OCI-LY7 (cell line): Measurements from ENCODE around the gene DDC. TPM values are rescaled to one million over a fixed set of nuclear protein-coding genes. Genes with fewer than 3 reads are reported as not detected.
"Not testable (repeated sequence)": the region's sequence is repeated elsewhere in the genome, so short reads cannot be mapped to it uniquely, and the experiment has no call there.

Experiments used
- BruUV-seq: library from RNA; stranded (reverse); fragments of 400-500 nt; replicated peaks from 2 replicates; lab custom pipeline; 2021; lab: Mats Ljungman, UMichigan
- CTCF ChIA-PET: fragments of 300-600 bp; sonication (Branson Sonifier 250); formaldehyde crosslinking; loops from one replicate; lab custom pipeline; 2022; ENCODE audit warnings: antibody characterized with exemption; ENCODE audit not compliant: unreplicated experiment; lab: Charles Lee
- POLR2A ChIA-PET: fragments of 300-600 bp; sonication (Branson Sonifier 250); formaldehyde crosslinking; loops from one replicate; lab custom pipeline; 2022; ENCODE audit warnings: antibody characterized with exemption; lab: Charles Lee
- DNase-seq: peaks from one replicate; pipeline ENCODE4 v3.0.0-alpha.2; 2015; ENCODE audit warnings: low spot score
- H2AFZ ChIP-seq: fragments of 200-600 bp; sonication (generic), shearing (Covaris generic); 2 replicates; pipeline ENCODE4 v1.6.1; 2014; ENCODE audit warnings: mild to moderate bottlenecking, antibody characterized with exemption, low read length, moderate library complexity
- H3K27ac ChIP-seq: fragments of 200-600 bp; sonication (generic); 2 replicates; pipeline ENCODE4 v1.5.1; 2014; ENCODE audit warnings: mixed run types, low read depth, mild to moderate bottlenecking, moderate library complexity, low read length, inconsistent platforms; ENCODE audit not compliant: poor library complexity, severe bottlenecking
- H3K36me3 ChIP-seq: fragments of 200-600 bp; sonication (generic); 2 replicates; pipeline ENCODE4 v1.6.1; 2014; ENCODE audit warnings: mild to moderate bottlenecking, antibody characterized with exemption, low read length, moderate library complexity, mixed read lengths; ENCODE audit not compliant: insufficient read depth
- H3K4me1 ChIP-seq: fragments of 200-600 bp; sonication (generic); 2 replicates; pipeline ENCODE4 v1.5.1; 2014; ENCODE audit warnings: mild to moderate bottlenecking, low read length; ENCODE audit not compliant: insufficient read depth, poor library complexity, severe bottlenecking
- H3K4me2 ChIP-seq: fragments of 200-600 bp; sonication (generic); 2 replicates; pipeline ENCODE4 v1.6.1; 2014; ENCODE audit warnings: mild to moderate bottlenecking, low read length
- H3K4me3 ChIP-seq: fragments of 200-600 bp; sonication (generic); 2 replicates; pipeline ENCODE4 v1.5.1; 2014; ENCODE audit warnings: mild to moderate bottlenecking, low read depth, low read length; ENCODE audit not compliant: poor library complexity, severe bottlenecking
- H3K79me2 ChIP-seq: fragments of 200-600 bp; sonication (generic); 2 replicates; pipeline ENCODE4 v1.6.1; 2016; ENCODE audit warnings: low read depth, mild to moderate bottlenecking, low read length, moderate library complexity, mixed read lengths; ENCODE audit not compliant: insufficient read depth
- H3K9me2 ChIP-seq: fragments of 200-600 bp; sonication (generic); 2 replicates; pipeline ENCODE4 v1.6.1; 2016; ENCODE audit warnings: mild to moderate bottlenecking, low read length, mixed read lengths; ENCODE audit not compliant: insufficient read depth
- H3K9me3 ChIP-seq: fragments of 200-600 bp; sonication (generic); 2 replicates; pipeline ENCODE4 v1.6.1; 2014; ENCODE audit warnings: mild to moderate bottlenecking, mixed run types, low read length, mixed read lengths
- H4K20me1 ChIP-seq: fragments of 200-600 bp; sonication (generic); 2 replicates; pipeline ENCODE4 v1.6.1; 2014; ENCODE audit warnings: mild to moderate bottlenecking, antibody characterized with exemption, low read length, moderate library complexity, mixed read lengths; ENCODE audit not compliant: insufficient read depth
- EZH2phosphoT487 ChIP-seq: fragments of 200-600 bp; sonication (generic); IDR thresholded peaks from 2 replicates; pipeline ENCODE4 v1.6.1; 2018; ENCODE audit warnings: low read depth, borderline replicate concordance, mild to moderate bottlenecking, mixed run types, antibody characterized with exemption, low read length, moderate library complexity, mixed read lengths
- intact Hi-C: fragments of 100-400 bp; cut with micrococcal nuclease; formaldehyde crosslinking; loops from one replicate; pipeline ENCODE4 v1.10.0; 2022; ENCODE audit not compliant: unreplicated experiment
- total RNA-seq, 2 experiments: library from RNA; depleted of rRNA in 1 of 2; stranded (reverse); fragments of >200 nt in 1 of 2; shearing (Covaris generic) in 1 of 2; gene quantifications; 2 replicates each; pipeline ENCODE4 v1.2.3, GENCODE V29; 2014 to 2022
- TF ChIP-seq, protein P1 (sequence below): fragments of 200-600 bp; sonication (generic); conservative IDR thresholded peaks from 2 replicates; pipeline ENCODE4 v1.5.1; 2014; ENCODE audit warnings: mild to moderate bottlenecking, antibody characterized with exemption, low read length, moderate library complexity, mixed read lengths

The DDC gene
- total RNA-seq, 2 experiments from 2014 or later = not detected

DNA sequence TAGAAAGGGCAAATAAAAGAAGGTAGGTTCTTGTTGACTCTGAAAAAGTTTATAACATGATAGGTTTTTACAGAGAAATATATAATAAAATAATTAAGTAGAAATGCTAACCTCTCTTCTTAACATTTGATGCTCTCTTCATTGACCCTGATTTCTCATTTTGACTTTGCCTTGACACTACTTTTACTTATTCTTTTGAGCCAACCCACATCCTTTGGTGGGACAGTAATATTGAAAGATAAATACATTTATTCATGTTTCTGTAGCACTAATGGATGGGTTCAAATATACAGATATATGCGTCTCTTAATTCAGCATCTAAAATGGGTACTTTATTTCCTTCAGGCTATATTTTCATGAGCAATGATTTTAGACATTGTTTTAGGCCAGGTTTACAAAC lies 34.4 kb downstream of the DDC start:
- Histone ChIP-seq H2AFZ (no peak overlapping the region), H3K27ac (no peak overlapping the region), H3K4me1 (no peaks in the 10 kb centered on the region), H3K4me3 (no peak overlapping the region), H3K9me2 (no peaks in the 10 kb centered on the region), H3K79me2 (no peaks in the 10 kb centered on the region), H3K4me2 (no peak overlapping the region), H3K36me3 (no peaks in the 10 kb centered on the region), H4K20me1 (no peaks in the 10 kb centered on the region), H3K9me3 (no peaks in the 10 kb centered on the region)
- TF ChIP-seq, protein P1, sequence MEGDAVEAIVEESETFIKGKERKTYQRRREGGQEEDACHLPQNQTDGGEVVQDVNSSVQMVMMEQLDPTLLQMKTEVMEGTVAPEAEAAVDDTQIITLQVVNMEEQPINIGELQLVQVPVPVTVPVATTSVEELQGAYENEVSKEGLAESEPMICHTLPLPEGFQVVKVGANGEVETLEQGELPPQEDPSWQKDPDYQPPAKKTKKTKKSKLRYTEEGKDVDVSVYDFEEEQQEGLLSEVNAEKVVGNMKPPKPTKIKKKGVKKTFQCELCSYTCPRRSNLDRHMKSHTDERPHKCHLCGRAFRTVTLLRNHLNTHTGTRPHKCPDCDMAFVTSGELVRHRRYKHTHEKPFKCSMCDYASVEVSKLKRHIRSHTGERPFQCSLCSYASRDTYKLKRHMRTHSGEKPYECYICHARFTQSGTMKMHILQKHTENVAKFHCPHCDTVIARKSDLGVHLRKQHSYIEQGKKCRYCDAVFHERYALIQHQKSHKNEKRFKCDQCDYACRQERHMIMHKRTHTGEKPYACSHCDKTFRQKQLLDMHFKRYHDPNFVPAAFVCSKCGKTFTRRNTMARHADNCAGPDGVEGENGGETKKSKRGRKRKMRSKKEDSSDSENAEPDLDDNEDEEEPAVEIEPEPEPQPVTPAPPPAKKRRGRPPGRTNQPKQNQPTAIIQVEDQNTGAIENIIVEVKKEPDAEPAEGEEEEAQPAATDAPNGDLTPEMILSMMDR = no peak
- TF ChIP-seq EZH2phosphoT487 = no peak
- intact Hi-C loops = no loop called here
- POLR2A ChIA-PET = no interaction called here
- DNase-seq = no peak
- CTCF ChIA-PET = no interaction called here
- BruUV-seq = no TSS peak

DNA sequence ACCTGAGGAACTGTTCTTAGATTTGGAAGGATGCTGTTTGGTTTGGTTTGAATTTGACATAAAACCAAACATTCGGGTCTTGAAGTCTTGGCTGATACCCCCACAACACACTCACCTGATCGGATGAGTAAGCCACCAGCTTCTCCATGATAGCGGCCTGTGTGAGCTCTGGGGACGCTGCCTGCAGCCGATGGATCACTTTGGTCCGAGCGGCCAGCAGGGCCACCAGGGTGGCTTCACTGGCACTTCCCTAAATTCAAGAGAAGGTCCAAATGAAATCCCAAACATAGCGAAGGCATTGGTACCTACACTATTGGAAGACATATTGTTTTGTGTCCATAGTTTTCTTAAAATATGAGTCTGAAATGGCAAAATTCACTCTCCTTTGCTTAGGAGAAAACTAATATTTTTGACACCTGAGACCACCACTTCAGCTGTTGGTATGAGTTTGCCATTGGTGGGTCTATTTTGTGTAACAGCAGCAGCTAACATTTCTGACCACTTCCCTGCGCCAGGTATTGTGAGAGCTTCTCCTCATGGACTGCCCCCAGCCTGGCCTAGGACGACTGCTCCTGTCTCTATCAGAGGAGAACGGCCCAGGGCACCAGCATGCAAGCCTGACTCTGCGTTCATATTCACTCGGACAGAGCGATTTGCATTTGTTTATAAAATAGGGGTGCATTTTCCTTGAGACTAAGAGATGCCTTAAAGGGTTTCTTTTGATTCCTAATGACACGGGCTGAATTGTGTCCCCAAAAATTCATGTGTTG lies 35.9 kb downstream of the DDC start:
- H3K4me1 ChIP-seq = no peaks in the 10 kb centered on the region
- intact Hi-C loops = no loop called here
- H3K36me3 ChIP-seq = no peaks in the 10 kb centered on the region
- H4K20me1 ChIP-seq = no peaks in the 10 kb centered on the region
- no TSS peak for BruUV-seq
- ChIA-PET POLR2A (no interaction called here), CTCF (no interaction called here)
- no peak overlapping the region for H3K27ac ChIP-seq
- no peak overlapping the region for H2AFZ ChIP-seq
- no peak for TF ChIP-seq EZH2phosphoT487
- TF ChIP-seq, protein P1 = no peak
- H3K79me2 ChIP-seq = no peaks in the 10 kb centered on the region
- H3K9me3 ChIP-seq = no peaks in the 10 kb centered on the region
- DNase-seq = no peak
- no peaks in the 10 kb centered on the region for H3K9me2 ChIP-seq
- H3K4me2 ChIP-seq = no peak overlapping the region
- H3K4me3 ChIP-seq = no peak overlapping the region

DNA sequence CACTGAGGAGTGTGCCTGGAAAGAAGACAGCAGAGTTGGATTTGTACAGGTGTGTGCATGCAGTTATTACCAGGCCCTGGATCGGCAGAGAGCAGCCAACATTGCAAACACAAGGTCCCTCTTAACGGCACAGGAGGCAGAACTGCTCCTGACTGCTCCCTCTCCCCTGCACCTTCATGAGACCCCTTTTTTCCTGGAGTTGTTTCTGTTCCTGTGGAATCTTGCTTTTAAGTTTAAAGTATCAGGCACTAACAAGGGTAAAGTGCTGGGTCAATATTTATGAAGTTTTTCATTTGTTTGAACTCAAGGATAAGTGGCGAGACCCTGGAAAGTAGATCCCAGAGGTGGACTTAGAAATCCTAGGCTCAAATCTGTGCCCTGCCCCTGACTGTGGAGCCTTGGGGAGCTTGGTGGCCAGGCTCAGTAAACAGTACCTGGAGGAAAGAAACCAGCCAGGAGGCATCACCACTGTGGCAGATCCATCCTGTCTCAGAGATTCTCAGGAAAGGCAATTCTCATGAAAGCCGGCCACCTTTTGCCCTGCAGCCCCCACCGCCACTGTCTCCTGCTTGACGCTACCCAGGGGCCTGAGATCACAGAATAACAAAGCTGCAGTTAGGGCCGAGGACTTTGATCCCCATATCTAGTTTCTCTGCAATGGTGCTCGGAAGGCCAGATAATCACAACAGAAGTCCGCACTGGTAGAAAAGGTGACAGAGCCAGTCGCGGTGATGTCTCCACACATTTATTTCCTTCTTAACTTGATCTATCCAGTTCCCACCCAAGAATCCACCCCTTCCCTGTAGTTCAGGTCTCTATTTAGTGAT lies 36.7 kb downstream of the DDC start:
- CTCF ChIA-PET = no interaction called here
- BruUV-seq = no TSS peak

DNA sequence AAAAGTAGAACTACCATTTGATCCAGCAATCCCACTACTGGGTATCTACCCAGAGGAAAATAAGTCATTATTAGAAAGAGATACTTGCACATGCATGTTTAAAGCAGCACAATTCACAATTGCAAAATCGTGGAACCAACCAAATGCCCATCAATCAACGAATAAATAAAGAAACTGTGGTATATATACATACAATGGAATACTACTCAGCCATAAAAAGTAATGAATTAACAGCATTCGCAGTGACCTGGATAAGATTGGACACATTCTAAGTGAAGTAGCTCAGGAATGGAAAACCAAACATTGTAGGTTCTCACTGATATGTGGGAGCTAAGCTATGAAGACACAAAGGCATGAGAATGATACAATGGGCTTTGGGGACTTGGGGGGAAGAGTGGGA lies 45.9 kb downstream of the DDC start:
- POLR2A ChIA-PET = interaction anchor here (0.6 kb wide), 1 partner anchor 1331 kb away, joined by 3 read pairs; no protein-coding TSS in a partner anchor
- H3K27ac ChIP-seq, H3K9me3 ChIP-seq, H3K4me2 ChIP-seq, H3K4me3 ChIP-seq, CTCF ChIA-PET, H4K20me1 ChIP-seq, H3K79me2 ChIP-seq, DNase-seq, H2AFZ ChIP-seq, H3K9me2 ChIP-seq, intact Hi-C loops, H3K4me1 ChIP-seq, H3K36me3 ChIP-seq, BruUV-seq: not testable (repeated sequence)

More for the DNA sequence above, 36.7 kb downstream of the DDC start:
- intact Hi-C loops = no loop called here
- no peaks in the 10 kb centered on the region for H3K9me2 ChIP-seq
- H3K36me3 ChIP-seq = no peaks in the 10 kb centered on the region
- no peak overlapping the region for H3K27ac ChIP-seq
- no peaks in the 10 kb centered on the region for H3K4me1 ChIP-seq
- TF ChIP-seq, protein P1 = no peak
- no peak for TF ChIP-seq EZH2phosphoT487
- H2AFZ ChIP-seq = no peak overlapping the region
- H3K4me2 ChIP-seq = no peak overlapping the region
- no peaks in the 10 kb centered on the region for H4K20me1 ChIP-seq
- no peaks in the 10 kb centered on the region for H3K79me2 ChIP-seq
- no peak for DNase-seq
- no peak overlapping the region for H3K4me3 ChIP-seq
- POLR2A ChIA-PET = no interaction called here
- no peaks in the 10 kb centered on the region for H3K9me3 ChIP-seq
